ENCODE measurements around the gene DLK1.

The DLK1 gene

GRCh38 chr14:100715803-100716202, 10.9 kb upstream of the DLK1 start:
- no peak for DNase-seq

GRCh38 chr14:100717386-100717785, 9.3 kb upstream of the DLK1 start:
- peak; percentile 78 for DNase-seq

- no peak for DNase-seq
Observed at GRCh38 chr14:100719976-100720520, 6.6 kb upstream of the DLK1 start.

GRCh38 chr14:100721568-100721967, 5.1 kb upstream of the DLK1 start:
- DNase-seq = no peak

- DNase-seq = no peak
Observed at GRCh38 chr14:100722367-100722766, 4.3 kb upstream of the DLK1 start.

GRCh38 chr14:100723135-100723829, 3.4 kb upstream of the DLK1 start:
- DNase-seq = no peak

- DNase-seq = no peak
Observed at GRCh38 chr14:100723830-100724437, 2.8 kb upstream of the DLK1 start.

- no peak for DNase-seq
Observed at GRCh38 chr14:100724536-100724935, 2.2 kb upstream of the DLK1 start.

GRCh38 chr14:100725587-100726387, 905 bp upstream of the DLK1 start:
- DNase-seq = no peak

- no peak for DNase-seq
Observed at GRCh38 chr14:100727086-100727872, 587 bp downstream of the DLK1 start.

GRCh38 chr14:100727873-100728240, 1.2 kb downstream of the DLK1 start:
- no peak for DNase-seq

- DNase-seq = no peak
Observed at GRCh38 chr14:100728962-100729361, 2.3 kb downstream of the DLK1 start.

GRCh38 chr14:100729982-100730381, 3.3 kb downstream of the DLK1 start:
- DNase-seq = no peak

GRCh38 chr14:100730581-100730980, 3.9 kb downstream of the DLK1 start:
- no peak for DNase-seq

GRCh38 chr14:100731011-100731670, 4.4 kb downstream of the DLK1 start:
- DNase-seq = no peak

GRCh38 chr14:100731846-100732765, 5.4 kb downstream of the DLK1 start:
- DNase-seq = no peak

GRCh38 chr14:100732766-100733100, 6.0 kb downstream of the DLK1 start:
- DNase-seq = no peak

- DNase-seq = no peak
Observed at GRCh38 chr14:100733152-100733850, 6.6 kb downstream of the DLK1 start.

- DNase-seq = no peak
Observed at GRCh38 chr14:100734031-100734990, 7.6 kb downstream of the DLK1 start.

All from hematopoietic multipotent progenitor cell treated with erythropoietin and hydrocortisone succinate and interleukin-3 and kit ligand, for 4 days (in vitro differentiated cells).